Esophagus squamous epithelium (tissue), 5 donors: Measurements from ENCODE around the gene TNKS2. TPM values are rescaled to one million over a fixed set of nuclear protein-coding genes. Genes with fewer than 3 reads are reported as not detected.

Experiments used
- DNase-seq: peaks from one replicate; lab custom pipeline; 2025; lab: John Stamatoyannopoulos, UW
- H3K27ac ChIP-seq, 4 donors: fragments of 200-600 bp; sonication (generic); one replicate each; pipeline ENCODE4 v1.5.1; 2016 to 2019; ENCODE audit warnings: mild to moderate bottlenecking in 1 of 4
- H3K27me3 ChIP-seq, 4 donors: fragments of 200-600 bp; sonication (generic); 1 replicate in 3 of 4; 2 replicates in 1 of 4; pipeline versions ENCODE4 v1.5.1 to v1.6.0; 2017 to 2021; ENCODE audit warnings: antibody characterized with exemption in 1 of 4
- H3K36me3 ChIP-seq, 3 donors: fragments of 200-600 bp; sonication (generic); one replicate each; pipeline ENCODE4 v1.5.1; 2016 to 2019
- H3K4me1 ChIP-seq, 3 donors: fragments of 200-600 bp; sonication (generic); one replicate each; pipeline ENCODE4 v1.5.1; 2017 to 2019
- H3K4me3 ChIP-seq, 4 donors: fragments of 200-600 bp; sonication (generic); 1 replicate in 3 of 4; 2 replicates in 1 of 4; pipeline ENCODE4 v1.5.1; 2016 to 2019; ENCODE audit warnings: mild to moderate bottlenecking in 2 of 4, moderate library complexity in 1 of 4
- H3K9me3 ChIP-seq, 3 donors: fragments of 200-600 bp; sonication (generic); one replicate each; pipeline ENCODE4 v1.5.1; 2016 to 2019
- CTCF ChIP-seq, 6 experiments: fragments of 450-650 bp in 4 of 6; fragments of 200-600 bp in 2 of 6; sonication (generic) in 2 of 6; IDR thresholded peaks; one replicate each; pipeline ENCODE4 v1.5.1; 2016 to 2019; ENCODE audit warnings: antibody characterized with exemption in 6 of 6, mild to moderate bottlenecking in 4 of 6, moderate library complexity in 4 of 6
- POLR2A ChIP-seq, 4 donors: fragments of 450-650 bp; IDR thresholded peaks; one replicate each; pipeline ENCODE4 v1.6.1; 2017; ENCODE audit warnings: antibody characterized with exemption in 4 of 4, mild to moderate bottlenecking in 4 of 4, moderate library complexity in 3 of 4
- WGBS, 2 donors: methylation state at CpG; one replicate each; pipeline ENCODE4 v1.1.5; 2018; 5-methylcytosine and 5-hydroxymethylcytosine counted together
- intact Hi-C: fragments of 100-400 bp; cut with DNase I; formaldehyde crosslinking; loops from one replicate; pipeline ENCODE4 v1.15.0; 2022
- total RNA-seq, 4 donors: library from RNA; depleted of rRNA; stranded (reverse); fragments of >200 nt; gene quantifications; one replicate each; pipeline ENCODE4 v1.1.0, GENCODE V29; 2016
- donor health status: DM: yes; HTN: yes; CAD: no.

Gene TNKS2
- total RNA-seq, 4 donors from 2014 or later: 33.1 to 43.5 (median 39.2) TPM

GRCh38 chr10:91843083-91843482 is 44.9 kb downstream of the TNKS2 start:
- intact Hi-C loops: no loop called here

GRCh38 chr10:91856637-91857036 is 58.4 kb downstream of the TNKS2 start:
- Histone ChIP-seq H3K4me1 (no peaks in the 10 kb centered on the region), H3K9me3 (no peaks in the 10 kb centered on the region), H3K36me3 (peaks cover 9 to 100% (median 16%) of the 10 kb centered on the region in 3 donors), H3K27me3 (no peaks in the 10 kb centered on the region), H3K4me3 (no peak overlapping the region), H3K27ac (no peak overlapping the region)
- intact Hi-C loops: no loop called here
- DNase-seq: no peak
- TF ChIP-seq POLR2A (IDR thresholded peaks at IDR 0.05): no peak
- TF ChIP-seq CTCF (IDR thresholded peaks at IDR 0.05): peak in 3 of 6 experiments; percentile 24 to 47 (median 31)
- WGBS, 2 donors: 81 to 85% methylated on average over 6 of the region's 6 CpGs

More at GRCh38 chr10:91843083-91843482, 44.9 kb downstream of the TNKS2 start:
- no peak for TF ChIP-seq POLR2A (IDR thresholded peaks at IDR 0.05)
- no peak for TF ChIP-seq CTCF (IDR thresholded peaks at IDR 0.05)
- no peaks in the 10 kb centered on the region for H3K9me3 ChIP-seq
- no peak overlapping the region for H3K4me3 ChIP-seq
- H3K36me3 ChIP-seq: peaks cover 12 to 100% (median 40%) of the 10 kb centered on the region in 3 donors
- no peaks in the 10 kb centered on the region for H3K27me3 ChIP-seq
- DNase-seq: no peak
- no peaks in the 10 kb centered on the region for H3K4me1 ChIP-seq
- H3K27ac ChIP-seq: no peak overlapping the region

GRCh38 chr10:91860885-91861284 is 62.7 kb downstream of the TNKS2 start:
- peaks cover 9 to 100% (median 20%) of the 10 kb centered on the region in 3 donors for H3K36me3 ChIP-seq
- intact Hi-C loops: no loop called here

GRCh38 chr10:91864099-91864498 is 65.9 kb downstream of the TNKS2 start:
- WGBS, 2 donors: 19 to 58% methylated on average over 2 of the region's 2 CpGs
- intact Hi-C loops: no loop called here
- peaks cover 9 to 78% (median 12%) of the 10 kb centered on the region in 3 donors for H3K36me3 ChIP-seq
- TF ChIP-seq CTCF (IDR thresholded peaks at IDR 0.05): no peak
- TF ChIP-seq POLR2A (IDR thresholded peaks at IDR 0.05): no peak
- H3K4me1 ChIP-seq: no peaks in the 10 kb centered on the region
- DNase-seq: no peak
- H3K27ac ChIP-seq: no peak overlapping the region
- H3K4me3 ChIP-seq: no peak overlapping the region
- no peaks in the 10 kb centered on the region for H3K9me3 ChIP-seq
- no peaks in the 10 kb centered on the region for H3K27me3 ChIP-seq

More at GRCh38 chr10:91860885-91861284, 62.7 kb downstream of the TNKS2 start:
- Histone ChIP-seq H3K27me3 (no peaks in the 10 kb centered on the region), H3K9me3 (no peaks in the 10 kb centered on the region), H3K4me3 (no peak overlapping the region), H3K27ac (no peak overlapping the region), H3K4me1 (no peaks in the 10 kb centered on the region)
- WGBS, 2 donors: 86 to 96% methylated on average over 1 of the region's 1 CpG
- no peak for TF ChIP-seq CTCF (IDR thresholded peaks at IDR 0.05)
- TF ChIP-seq POLR2A (IDR thresholded peaks at IDR 0.05): no peak
- no peak for DNase-seq

- intact Hi-C loops: no loop called here
- Histone ChIP-seq H3K36me3 (peaks cover 4 to 72% (median 7%) of the 10 kb centered on the region in 3 donors), H3K4me3 (no peak overlapping the region), H3K27ac (no peak overlapping the region), H3K9me3 (no peaks in the 10 kb centered on the region), H3K27me3 (no peaks in the 10 kb centered on the region), H3K4me1 (no peaks in the 10 kb centered on the region)
- DNase-seq: no peak
- 50 to 70% methylated on average over 2 of the region's 2 CpGs for WGBS, 2 donors
- TF ChIP-seq POLR2A (IDR thresholded peaks at IDR 0.05) (no peak), CTCF (IDR thresholded peaks at IDR 0.05) (no peak)
Observed at GRCh38 chr10:91864744-91865143, 66.5 kb downstream of the TNKS2 start.
